Amniotic stem cell (primary cell): ENCODE results near the gene TTC28.
A peak's percentile ranks its signal among the peaks of the same experiment; 100 is the strongest.
"Not testable (repeated sequence)": the region's sequence is repeated elsewhere in the genome, so short reads cannot be mapped to it uniquely, and the experiment has no call there.

Experiments used
- DNase-seq: peaks from one replicate; lab custom pipeline; 2025; lab: John Stamatoyannopoulos, UW

TTC28 gene

GRCh38 chr22:28481725-28482124 lies 197.9 kb downstream of the TTC28 start:
- no peak for DNase-seq

- no peak for DNase-seq
These were observed 199.5 kb downstream of the TTC28 start for GRCh38 chr22:28480000-28480715.

DNA sequence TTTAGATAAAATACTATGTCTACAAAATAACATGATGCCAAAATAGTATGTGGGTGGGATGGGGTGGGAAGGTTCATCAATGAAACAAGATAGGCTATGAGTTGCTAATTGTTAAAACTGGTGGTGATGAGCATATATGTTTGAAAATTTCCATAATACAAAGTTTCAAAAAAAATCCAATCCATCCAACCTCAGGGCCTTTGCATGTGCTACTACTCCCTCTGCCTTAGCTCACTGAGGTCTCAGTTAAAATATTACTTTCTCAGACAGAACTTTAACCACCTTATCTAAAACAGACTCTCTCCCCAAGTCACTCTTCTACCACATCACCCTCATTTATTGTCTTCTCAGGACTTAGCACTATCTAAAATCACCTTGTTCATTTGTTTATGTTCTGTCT lies 201.1 kb downstream of the TTC28 start:
- DNase-seq: no peak

GRCh38 chr22:28477556-28477955 lies 202.1 kb downstream of the TTC28 start:
- DNase-seq: no peak

DNA sequence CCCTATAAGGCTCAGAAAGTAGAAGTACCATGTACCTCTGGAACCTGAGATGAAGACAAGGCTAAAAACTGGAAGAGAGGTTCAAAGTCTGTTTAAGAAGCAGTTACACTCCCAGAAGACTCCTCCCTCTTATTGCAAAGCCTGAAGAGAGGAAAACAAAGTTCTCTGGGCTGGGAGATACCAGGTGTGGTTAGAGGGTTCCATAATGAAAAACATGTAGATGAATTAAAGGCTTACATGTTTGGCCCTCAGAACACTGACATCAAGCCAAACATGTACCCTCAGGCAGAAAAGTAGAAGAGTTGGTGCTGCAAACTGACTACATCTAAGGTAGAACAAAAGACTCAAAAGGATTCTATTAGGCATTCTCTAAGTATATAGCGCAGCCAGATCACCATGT lies 205.3 kb downstream of the TTC28 start:
- DNase-seq: no peak

GRCh38 chr22:28473258-28473657 lies 206.4 kb downstream of the TTC28 start:
- DNase-seq: no peak

GRCh38 chr22:28467055-28467454 lies 212.6 kb downstream of the TTC28 start:
- DNase-seq: not testable (repeated sequence)

- no peak for DNase-seq
These were observed 213.2 kb downstream of the TTC28 start for GRCh38 chr22:28466399-28466798.

DNA sequence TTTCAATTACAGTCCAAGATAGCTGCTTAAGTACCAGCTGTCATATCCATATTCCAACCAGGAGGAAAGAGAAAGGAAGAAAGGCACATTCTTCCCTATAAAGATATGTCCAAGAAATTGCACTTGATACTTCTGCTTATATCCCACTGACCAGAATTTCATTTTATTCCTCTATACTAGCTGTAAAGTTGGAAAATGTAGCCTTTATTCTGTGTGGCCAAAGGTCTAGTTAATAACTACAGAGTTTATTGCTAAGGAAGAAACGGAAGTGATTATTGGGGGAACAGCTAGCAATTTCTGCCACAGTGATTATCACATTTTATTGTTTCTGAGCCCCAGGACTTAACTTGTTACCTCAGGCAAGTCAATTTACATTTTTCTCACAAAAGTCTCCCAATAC lies 213.8 kb downstream of the TTC28 start:
- no peak for DNase-seq

- DNase-seq: no peak
These were observed 215.5 kb downstream of the TTC28 start for GRCh38 chr22:28464127-28464526.

- DNase-seq: not testable (repeated sequence)
These were observed 216.2 kb downstream of the TTC28 start for GRCh38 chr22:28463408-28463807.

- no peak for DNase-seq
These were observed 216.7 kb downstream of the TTC28 start for GRCh38 chr22:28462901-28463300.

DNA sequence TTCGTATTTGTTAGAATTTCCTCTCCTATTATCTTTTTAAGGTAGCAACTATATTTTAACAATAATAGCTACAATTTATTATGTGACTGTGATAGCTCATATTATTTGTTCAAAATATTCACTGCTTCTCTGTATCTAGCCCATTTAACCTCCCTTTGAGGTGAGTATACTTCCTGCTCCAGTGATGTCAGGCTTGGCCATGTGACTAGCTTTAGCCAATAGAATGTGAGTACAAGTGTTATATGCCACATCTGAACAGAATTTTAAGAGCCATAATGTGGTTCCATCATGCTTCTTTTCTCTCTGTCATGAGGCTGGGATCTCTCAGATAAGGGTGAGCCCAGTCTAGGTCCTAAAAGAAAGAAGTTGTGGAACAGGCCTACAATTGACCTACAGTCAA lies 217.6 kb downstream of the TTC28 start:
- DNase-seq: no peak

- no peak for DNase-seq
These were observed 225.1 kb downstream of the TTC28 start for GRCh38 chr22:28454431-28455064.

GRCh38 chr22:28450109-28450508 lies 229.5 kb downstream of the TTC28 start:
- DNase-seq: no peak

DNA sequence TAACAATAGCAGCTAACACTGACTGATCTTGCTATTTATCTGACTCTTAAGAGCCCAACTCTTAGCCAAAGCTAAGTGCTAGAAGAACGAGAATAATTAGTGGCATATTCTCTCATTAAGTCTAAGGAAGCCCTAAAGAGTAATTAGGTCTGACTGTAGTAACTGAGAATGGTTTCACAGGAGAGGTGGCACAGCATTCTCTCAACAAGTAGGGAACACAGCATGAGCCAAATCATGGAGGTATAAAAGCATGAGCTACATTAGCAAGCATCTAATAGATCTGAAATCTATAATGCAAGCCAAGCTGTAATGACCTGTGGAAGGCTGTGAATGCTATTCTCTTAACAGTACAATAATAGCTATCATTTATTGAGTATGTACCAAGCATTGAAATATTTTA lies 230.6 kb downstream of the TTC28 start:
- no peak for DNase-seq

DNA sequence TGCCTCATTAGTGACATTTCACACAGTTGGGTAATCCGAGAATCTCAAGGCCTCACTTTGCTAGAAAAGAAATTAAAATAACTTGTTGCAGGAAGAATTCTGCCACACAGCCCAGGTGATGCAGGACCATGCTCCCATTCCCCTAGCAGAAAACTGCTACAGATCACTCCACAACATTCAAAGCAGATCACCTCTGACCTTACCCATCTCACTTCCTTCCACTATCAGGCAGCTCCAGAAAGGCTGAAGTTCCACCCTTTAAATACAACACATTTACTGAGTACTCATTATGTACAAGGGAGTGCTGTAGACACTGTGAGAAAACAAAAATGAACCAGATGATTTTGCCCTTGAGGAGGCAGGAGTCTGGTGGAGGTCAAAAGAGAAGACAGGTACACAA lies 231.0 kb downstream of the TTC28 start:
- DNase-seq: no peak

GRCh38 chr22:28444659-28445058 lies 235.0 kb downstream of the TTC28 start:
- no peak for DNase-seq

DNA sequence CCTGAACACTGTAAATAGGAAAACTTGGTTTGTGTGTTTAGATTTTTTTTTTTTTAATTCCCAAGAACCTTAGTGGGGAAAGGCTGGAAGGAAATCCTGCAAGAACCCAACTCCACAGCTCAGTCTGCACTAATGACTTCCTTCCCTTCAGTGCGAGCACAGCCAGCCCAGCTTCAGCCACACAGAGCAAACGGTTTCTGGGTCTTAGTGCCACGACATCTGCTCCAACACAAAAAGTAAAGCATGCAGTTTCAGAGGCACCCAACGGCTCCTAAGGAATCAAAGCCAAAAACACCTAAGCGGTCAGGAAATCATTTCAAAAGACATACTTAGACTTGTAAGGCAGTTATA lies 236.1 kb downstream of the TTC28 start:
- peak; percentile 50 for DNase-seq

DNA sequence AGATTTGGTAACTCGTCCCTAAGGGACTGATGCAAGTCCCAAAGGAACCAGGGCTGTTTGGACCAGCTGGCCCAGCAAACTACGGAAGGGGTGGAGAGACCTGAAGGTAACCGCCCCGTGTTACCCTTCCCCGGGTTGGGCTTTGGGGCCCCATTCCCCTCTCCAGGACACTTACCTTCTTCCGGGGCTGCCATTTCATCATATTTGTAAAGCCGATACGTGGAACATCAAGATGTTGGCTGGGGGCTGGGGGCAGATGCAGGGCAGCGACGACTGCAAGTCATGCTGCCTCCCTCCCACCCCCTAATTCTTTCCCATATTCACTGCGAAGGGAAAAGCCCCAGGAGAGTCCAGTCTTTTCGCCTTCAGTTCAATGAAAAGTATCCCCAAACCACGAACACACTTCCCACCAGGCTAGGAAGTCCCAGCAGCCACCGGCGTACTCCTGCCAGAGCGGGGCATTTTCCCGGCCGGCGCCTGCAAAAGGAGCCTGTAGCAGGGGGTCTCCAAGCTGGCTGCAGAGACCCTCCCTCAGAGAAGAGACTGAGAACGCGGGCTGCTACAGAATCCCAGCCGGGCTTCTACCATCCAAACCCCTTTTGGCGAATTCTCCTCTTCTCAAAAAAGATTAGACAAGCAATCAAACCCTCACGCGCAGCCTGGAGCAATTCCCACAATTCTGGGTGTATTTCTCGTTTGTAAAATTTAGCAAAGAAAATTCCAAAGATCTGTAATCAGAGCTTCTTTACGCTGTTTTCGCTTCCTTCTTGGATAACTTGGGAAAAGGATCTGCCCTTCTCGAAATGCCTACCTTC lies 236.7 kb downstream of the TTC28 start:
- DNase-seq: no peak

DNA sequence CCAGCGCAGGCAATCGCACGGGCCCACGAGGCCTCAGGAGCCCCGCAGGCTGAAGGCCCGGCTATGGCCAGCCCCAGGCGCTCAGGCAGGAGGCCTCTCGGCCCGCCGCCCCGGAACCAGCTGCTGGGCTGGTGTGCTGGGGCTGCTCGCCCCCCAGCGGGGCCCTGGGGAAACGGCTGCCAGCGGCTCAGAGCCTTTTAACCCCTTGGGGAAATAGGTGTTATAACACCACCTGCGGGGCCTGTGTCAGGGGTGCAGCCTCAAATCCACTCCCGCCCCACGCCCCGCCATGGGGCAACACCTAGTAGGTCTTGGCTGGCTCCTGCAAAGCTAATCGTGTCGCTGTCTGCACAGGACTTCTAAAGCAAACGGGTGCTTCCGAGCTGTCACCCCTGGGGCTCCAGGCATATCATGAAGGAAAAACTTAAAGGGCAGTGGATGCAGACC lies 237.4 kb downstream of the TTC28 start:
- no peak for DNase-seq

GRCh38 chr22:28441720-28442263 lies 237.8 kb downstream of the TTC28 start:
- no peak for DNase-seq
